DMS153 treated with DMSO at 0.1 percent for 48 hours (cell line): ENCODE results near the gene VPS11.
"Not testable (repeated sequence)": the region's sequence is repeated elsewhere in the genome, so short reads cannot be mapped to it uniquely, and the experiment has no call there.

Source experiments
- DNase-seq: peaks from one replicate; lab custom pipeline; 2025; ENCODE audit not compliant: unreplicated experiment; lab: John Stamatoyannopoulos, UW

Gene VPS11

GRCh38 chr11:119101759-119102423 lies 34.3 kb downstream of the VPS11 start, which contains the start of gene DPAGT1:
DPAGT1 (minus strand) TSS chr11:119101853; CDS start chr11:119101655, 198 bp downstream.
- DNase-seq: peak; percentile 99

GRCh38 chr11:119103161-119103664 lies 35.6 kb downstream of the VPS11 start:
- not testable (repeated sequence) for DNase-seq

- no peak for DNase-seq
Measured at GRCh38 chr11:119103793-119104192, 36.2 kb downstream of the VPS11 start.

GRCh38 chr11:119106564-119107537 lies 39.2 kb downstream of the VPS11 start, which contains the start of gene C2CD2L:
C2CD2L (plus strand) TSS chr11:119107344; CDS start chr11:119107742, 398 bp downstream.
- peak; percentile 67 for DNase-seq

GRCh38 chr11:119107538-119108145 lies 40.0 kb downstream of the VPS11 start:
- DNase-seq: no peak

- DNase-seq: no peak
Measured at GRCh38 chr11:119108146-119108856, 40.7 kb downstream of the VPS11 start.

- no peak for DNase-seq
Measured at GRCh38 chr11:119108857-119109221, 41.2 kb downstream of the VPS11 start.

GRCh38 chr11:119109843-119110242 lies 42.2 kb downstream of the VPS11 start:
- DNase-seq: no peak

GRCh38 chr11:119110439-119110838 lies 42.8 kb downstream of the VPS11 start:
- no peak for DNase-seq

GRCh38 chr11:119111361-119111925 lies 43.8 kb downstream of the VPS11 start:
- DNase-seq: no peak

GRCh38 chr11:119112314-119113020 lies 44.8 kb downstream of the VPS11 start:
- DNase-seq: no peak

GRCh38 chr11:119113716-119114115 lies 46.1 kb downstream of the VPS11 start:
- DNase-seq: no peak

- no peak for DNase-seq
Measured at GRCh38 chr11:119114351-119114750, 46.7 kb downstream of the VPS11 start.

- DNase-seq: no peak
Measured at GRCh38 chr11:119115484-119116234, 48.0 kb downstream of the VPS11 start.

- no peak for DNase-seq
Measured at GRCh38 chr11:119116235-119116594, 48.6 kb downstream of the VPS11 start.

GRCh38 chr11:119116601-119117000 lies 49.0 kb downstream of the VPS11 start:
- no peak for DNase-seq

- DNase-seq: no peak
Measured at GRCh38 chr11:119117004-119117706, 49.5 kb downstream of the VPS11 start.

- DNase-seq: no peak
Measured at GRCh38 chr11:119118227-119118626, 50.6 kb downstream of the VPS11 start.
